ENCODE results near the gene ELMO3. TPM values are rescaled to one million over a fixed set of nuclear protein-coding genes. Genes with fewer than 3 reads are reported as not detected.

Gene ELMO3
- total and polyA plus RNA-seq, 2 of the 13 experiments (the other 11 are each of a cell fraction or from before 2014, with no cell fraction given), result 2.6 to 4.0 TPM

DNA sequence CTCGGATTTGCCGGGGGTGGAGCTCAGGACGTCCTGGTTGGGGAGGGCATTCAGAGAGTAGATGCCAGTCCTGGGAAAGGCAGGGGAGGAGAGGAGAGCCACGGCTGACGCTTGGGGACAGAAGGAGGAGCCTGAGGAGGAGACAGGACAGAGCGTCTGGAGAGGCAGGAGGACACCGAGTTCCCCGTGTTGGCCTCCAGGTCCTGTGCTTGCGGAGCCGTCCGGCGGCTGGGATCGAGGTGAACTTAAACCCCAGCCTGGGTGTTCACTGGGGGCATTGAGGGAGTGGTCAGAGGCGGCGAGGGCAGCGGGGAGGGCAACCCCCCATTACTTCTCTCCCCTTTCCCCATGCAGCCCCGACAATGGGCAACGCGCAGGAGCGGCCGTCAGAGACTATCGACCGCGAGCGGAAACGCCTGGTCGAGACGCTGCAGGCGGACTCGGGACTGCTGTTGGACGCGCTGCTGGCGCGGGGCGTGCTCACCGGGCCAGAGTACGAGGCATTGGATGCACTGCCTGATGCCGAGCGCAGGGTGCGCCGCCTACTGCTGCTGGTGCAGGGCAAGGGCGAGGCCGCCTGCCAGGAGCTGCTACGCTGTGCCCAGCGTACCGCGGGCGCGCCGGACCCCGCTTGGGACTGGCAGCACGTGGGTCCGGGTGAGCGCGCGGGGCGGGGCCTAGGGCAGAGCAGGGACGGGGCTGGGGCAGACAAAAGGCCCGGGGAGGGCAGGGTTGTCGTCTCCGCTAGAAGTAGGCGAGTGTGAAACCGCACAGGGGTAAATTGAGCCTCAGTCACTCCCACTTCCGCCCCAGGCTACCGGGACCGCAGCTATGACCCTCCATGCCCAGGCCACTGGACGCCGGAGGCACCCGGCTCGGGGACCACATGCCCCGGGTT, 24.9 kb upstream of the ELMO3 start (continued):
- TF ChIP-seq MAZ (IDR thresholded peaks at IDR 0.05; ENCODE audit: borderline replicate concordance, low read depth, low read length) (no peak), MAZ (CRISPR knock-in tag; IDR thresholded peaks at IDR 0.05; ENCODE audit: low read depth) (peak; percentile 86), TCF12 (IDR thresholded peaks at IDR 0.05) (no peak), TCF12 (CRISPR knock-in tag; IDR thresholded peaks at IDR 0.05) (peak; percentile 64; the same call in 1 of the 2 replicates), FOXK2 (IDR thresholded peaks at IDR 0.05) (no peak), ZSCAN21 (CRISPR knock-in tag; IDR thresholded peaks at IDR 0.05; ENCODE audit: borderline replicate concordance) (peak; percentile 98), ZNF30 (CRISPR knock-in tag; IDR thresholded peaks at IDR 0.05) (peak; percentile 86; the same call in 1 of the 2 replicates), ATRX (CRISPR knock-in tag; IDR thresholded peaks at IDR 0.05; ENCODE audit: borderline replicate concordance) (no peak), MED13 (CRISPR knock-in tag; IDR thresholded peaks at IDR 0.05) (no peak), SYNCRIP (IDR thresholded peaks at IDR 0.05; ENCODE audit: insufficient read depth, low read depth, low read length) (no peak), SOX13 (IDR thresholded peaks at IDR 0.05) (no peak), SOX13 (CRISPR knock-in tag; conservative IDR thresholded peaks at IDR 0.05 in 1 of 2, IDR thresholded peaks at IDR 0.05 in 1 of 2) (peak in 1 of 2 experiments; percentile 75; a peak in 1 of 4 replicates), MAFG (CRISPR knock-in tag; IDR thresholded peaks at IDR 0.05) (no peak), TARDBP (CRISPR knock-in tag; IDR thresholded peaks at IDR 0.05) (peak; percentile 91), TOE1 (CRISPR knock-in tag; IDR thresholded peaks at IDR 0.05) (0 out of 2 replicates have a peak, but pooled peaks have one; percentile 51), ZNF839 (CRISPR knock-in tag; IDR thresholded peaks at IDR 0.05; ENCODE audit: borderline replicate concordance) (peak; percentile 97), NFYB (CRISPR knock-in tag; IDR thresholded peaks at IDR 0.05) (peak; percentile 75), ZBTB21 (CRISPR knock-in tag; IDR thresholded peaks at IDR 0.05) (no peak), HOXD1 (CRISPR knock-in tag; IDR thresholded peaks at IDR 0.05) (no peak), ZNF234 (CRISPR knock-in tag; conservative IDR thresholded peaks at IDR 0.05) (no peak; the same call in 1 of the 2 replicates), PHF8 (CRISPR knock-in tag; IDR thresholded peaks at IDR 0.05) (peak; percentile 70), PHF21A (CRISPR knock-in tag; IDR thresholded peaks at IDR 0.05) (peak; percentile 90), FOXJ3 (CRISPR knock-in tag; IDR thresholded peaks at IDR 0.05; ENCODE audit: borderline replicate concordance) (no peak), ZNF205 (CRISPR knock-in tag; IDR thresholded peaks at IDR 0.05) (peak; percentile 84)
- TF ChIP-seq, protein P1, sequence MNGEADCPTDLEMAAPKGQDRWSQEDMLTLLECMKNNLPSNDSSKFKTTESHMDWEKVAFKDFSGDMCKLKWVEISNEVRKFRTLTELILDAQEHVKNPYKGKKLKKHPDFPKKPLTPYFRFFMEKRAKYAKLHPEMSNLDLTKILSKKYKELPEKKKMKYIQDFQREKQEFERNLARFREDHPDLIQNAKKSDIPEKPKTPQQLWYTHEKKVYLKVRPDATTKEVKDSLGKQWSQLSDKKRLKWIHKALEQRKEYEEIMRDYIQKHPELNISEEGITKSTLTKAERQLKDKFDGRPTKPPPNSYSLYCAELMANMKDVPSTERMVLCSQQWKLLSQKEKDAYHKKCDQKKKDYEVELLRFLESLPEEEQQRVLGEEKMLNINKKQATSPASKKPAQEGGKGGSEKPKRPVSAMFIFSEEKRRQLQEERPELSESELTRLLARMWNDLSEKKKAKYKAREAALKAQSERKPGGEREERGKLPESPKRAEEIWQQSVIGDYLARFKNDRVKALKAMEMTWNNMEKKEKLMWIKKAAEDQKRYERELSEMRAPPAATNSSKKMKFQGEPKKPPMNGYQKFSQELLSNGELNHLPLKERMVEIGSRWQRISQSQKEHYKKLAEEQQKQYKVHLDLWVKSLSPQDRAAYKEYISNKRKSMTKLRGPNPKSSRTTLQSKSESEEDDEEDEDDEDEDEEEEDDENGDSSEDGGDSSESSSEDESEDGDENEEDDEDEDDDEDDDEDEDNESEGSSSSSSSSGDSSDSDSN (CRISPR knock-in tag; IDR thresholded peaks at IDR 0.05), result peak; percentile 99
- TF ChIP-seq, protein P2, sequence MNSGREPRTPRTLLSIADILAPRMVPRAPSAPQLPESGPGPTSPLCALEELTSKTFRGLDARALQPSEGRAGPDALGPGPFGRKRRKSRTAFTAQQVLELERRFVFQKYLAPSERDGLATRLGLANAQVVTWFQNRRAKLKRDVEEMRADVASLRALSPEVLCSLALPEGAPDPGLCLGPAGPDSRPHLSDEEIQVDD (CRISPR knock-in tag; IDR thresholded peaks at IDR 0.05; ENCODE audit: borderline replicate concordance), result peak; percentile 75

All from HepG2 (cell line).